GM18907 (cell line): Measurements from ENCODE around the gene FABP1.

Source experiments
- ATAC-seq: cut with Tn5 transposase; IDR thresholded peaks from one replicate; pipeline ENCODE4 v1.9.1; 2021; ENCODE audit warnings: mild to moderate bottlenecking, moderate library complexity; ENCODE audit not compliant: unreplicated experiment

FABP1 gene

DNA sequence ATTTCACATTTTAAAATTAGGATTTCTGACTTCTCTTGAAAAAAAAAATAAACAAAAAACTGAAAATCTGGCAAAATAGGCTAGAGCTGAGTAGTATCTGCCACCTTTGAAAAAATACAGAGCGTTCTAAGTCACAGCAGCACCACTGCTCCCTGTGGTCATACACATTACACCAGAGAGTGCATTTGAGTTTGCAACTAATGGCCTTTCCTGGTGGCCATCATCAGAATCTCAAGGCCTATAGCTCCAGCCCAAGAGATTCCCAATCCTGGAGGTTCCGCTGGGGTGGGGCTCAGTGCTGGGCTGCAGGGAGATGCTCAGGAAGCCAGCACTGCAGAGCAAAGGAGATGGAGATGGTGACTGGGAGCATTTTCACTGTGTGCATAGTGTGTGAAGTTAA, 42.8 kb downstream of the FABP1 start:
- no peak for ATAC-seq

DNA sequence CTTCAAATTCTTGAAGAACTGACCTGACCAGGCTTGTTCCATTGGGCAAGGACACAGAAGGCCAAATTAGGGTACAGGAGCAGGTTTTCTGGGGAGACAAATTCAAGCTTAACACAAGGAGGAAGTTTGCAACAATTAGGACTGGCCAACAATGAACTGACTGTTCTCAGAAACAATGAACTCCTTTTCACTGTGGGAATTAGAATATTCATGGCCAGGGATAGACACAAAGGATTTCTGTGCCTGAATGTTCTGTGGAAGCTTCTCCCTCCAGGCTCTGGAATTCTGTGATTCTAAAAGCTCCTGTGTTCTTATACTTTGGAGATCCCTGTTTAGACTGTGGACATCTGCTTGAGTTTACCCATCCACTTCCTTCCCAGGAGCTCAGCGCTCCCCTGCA, 45.1 kb downstream of the FABP1 start:
- no peak for ATAC-seq

DNA sequence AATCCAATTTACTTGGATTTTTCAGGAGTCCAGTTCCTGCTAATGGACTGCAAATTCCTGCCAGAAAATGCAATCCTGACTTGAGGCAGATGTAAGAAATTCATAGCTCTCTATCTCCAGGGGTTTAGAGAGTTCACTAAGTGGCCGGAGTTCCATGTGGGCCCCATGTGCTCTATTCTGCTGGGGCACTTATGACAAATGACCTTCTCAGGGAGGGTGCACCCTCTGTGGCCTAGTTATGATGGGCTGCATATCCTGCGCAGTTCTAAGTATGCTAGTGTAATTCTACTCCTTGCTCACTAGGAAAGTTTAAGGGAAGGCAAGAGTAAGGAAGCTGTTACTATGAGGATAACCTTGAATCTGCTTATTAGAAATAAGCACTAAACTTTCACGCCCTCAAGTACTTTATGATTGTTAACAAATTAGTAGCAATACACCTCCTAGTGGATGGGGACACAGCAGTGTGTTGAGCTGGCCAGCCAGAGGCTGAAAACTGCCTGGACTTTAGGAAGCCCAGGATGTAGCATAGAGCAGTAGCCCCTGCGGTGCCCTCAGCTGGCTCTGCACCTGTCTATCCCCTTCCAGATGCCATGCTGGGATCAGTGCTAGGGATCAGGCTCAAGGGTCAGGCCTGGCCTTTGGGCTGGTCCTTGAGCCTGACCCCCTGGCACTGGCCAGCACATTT, 45.8 kb downstream of the FABP1 start:
- no peak for ATAC-seq

DNA sequence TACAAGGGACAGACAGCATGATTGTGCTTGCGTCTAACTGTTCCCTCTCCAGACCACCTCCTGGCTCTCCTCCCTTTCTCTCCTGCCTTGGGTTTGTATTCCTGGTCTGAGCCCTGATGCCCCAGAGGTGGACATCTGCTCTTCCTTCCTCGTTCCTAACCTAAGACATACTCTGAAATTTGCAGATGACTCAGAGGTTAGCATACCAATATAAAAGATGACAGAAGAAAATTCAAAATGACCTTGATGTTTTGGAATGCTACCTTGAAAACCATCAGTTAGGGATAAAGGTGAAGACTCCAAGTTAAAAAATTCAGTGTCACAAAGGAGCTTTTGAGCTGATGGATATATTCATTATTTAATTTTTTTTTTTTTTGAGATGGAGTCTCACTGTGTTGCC, 47.3 kb downstream of the FABP1 start:
- ATAC-seq: no peak

DNA sequence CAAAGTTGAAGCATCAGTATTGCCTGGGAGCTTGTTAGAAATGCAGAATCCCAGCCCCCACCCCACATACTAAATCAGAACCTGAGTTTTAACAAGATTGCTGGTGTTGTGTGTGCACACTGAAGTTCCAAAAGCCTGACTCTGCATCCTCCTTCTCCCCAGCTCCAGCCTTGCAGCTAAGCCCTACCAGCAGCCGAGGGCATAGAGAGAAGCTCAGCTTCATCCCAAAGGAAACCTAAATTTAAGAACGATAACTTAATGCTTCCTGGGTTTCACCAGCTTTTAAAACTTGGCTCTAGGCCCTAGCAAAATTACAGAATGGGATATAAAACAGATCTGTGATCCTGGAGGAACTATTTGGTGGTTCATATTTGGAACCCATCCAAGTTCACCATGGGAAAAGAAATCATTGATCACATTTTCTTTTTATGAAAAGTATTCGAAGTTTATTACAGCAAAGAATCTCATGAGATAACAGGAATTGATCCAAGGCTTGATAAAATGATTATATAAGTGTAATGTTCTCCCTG, 49.2 kb downstream of the FABP1 start:
- no peak for ATAC-seq

DNA sequence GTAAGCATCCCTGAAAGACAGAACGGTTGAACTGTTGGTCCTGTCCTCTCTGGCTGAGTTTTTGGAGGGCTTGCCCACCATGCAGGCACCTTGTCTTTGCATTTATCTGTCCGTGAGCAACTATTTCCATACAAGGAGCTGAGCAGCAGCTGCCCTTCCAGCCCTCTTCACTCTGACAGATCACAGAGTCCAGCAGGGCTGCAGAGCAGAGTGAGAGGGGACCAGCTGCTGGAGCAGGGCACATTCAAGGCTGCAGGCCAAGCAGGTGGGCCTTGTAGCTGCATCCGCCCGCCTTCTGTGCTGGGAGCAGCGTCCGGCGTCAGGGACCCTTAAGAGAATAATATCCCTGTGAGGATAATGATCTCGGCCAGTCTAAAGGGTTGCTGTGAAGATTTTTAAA, 50.8 kb downstream of the FABP1 start:
- no peak for ATAC-seq

DNA sequence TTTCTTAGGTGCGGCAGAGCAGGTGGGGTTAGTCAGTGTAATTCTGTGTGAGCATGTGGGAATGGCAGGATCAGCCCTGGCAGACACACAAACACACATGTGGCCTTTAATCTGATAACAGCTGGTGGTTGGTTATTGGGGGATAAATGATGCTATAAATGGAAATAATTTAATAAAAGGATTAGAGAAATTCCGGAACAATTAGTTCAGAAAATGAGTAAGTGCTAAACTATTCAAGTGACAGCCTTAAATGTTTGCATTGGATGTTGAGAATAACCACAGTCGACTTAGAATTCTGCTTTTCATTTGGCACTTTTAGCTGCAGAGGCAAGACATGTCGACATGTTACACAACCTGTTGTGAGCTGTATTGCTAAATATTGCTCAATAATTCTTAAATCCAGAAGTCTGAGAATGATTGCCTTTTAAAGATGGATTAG, 53.0 kb downstream of the FABP1 start:
- ATAC-seq: no peak

DNA sequence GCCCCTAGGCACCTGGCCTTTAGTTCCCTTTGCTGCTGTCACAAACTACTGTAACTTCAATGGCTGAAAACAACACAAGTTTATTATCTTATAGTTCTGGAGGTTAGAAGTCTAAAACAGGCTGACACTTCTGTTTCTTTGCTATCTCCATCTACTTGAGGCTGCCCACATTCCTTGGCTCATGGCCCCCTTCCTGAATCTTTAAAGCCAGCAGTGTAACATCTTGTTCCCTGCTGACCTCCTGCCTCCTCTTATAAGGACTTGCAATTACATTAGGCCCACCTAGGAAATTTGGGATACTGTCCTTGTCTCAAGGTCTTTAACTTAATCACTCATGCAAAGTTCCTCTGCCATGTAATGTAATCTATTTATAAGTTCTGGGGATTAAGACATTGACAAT, 53.7 kb downstream of the FABP1 start:
- ATAC-seq: no peak
